ENCODE data around the gene RIBC1. TPM values are rescaled to one million over a fixed set of nuclear protein-coding genes. Genes with fewer than 3 reads are reported as not detected.
"Not testable (repeated sequence)": the region's sequence is repeated elsewhere in the genome, so short reads cannot be mapped to it uniquely, and the experiment has no call there.

RIBC1 gene
- total RNA-seq (2014; rRNA removed; shearing (Covaris generic)) = 1.4 and 3.5 TPM in 2 replicates

GRCh38 chrX:53422861-53423306, at the start of gene RIBC1:
Gene RIBC1, plus strand, starts transcription at chrX:53422873. Its CDS starts 3,404 bp downstream, at chrX:53426277.
- no peak for DNase-seq (ENCODE audit: low spot score)
- in situ Hi-C loops (cut with HindIII; ENCODE audit: low sequenced_read_pairs) = no loop called here

- in situ Hi-C loops (cut with HindIII; ENCODE audit: low sequenced_read_pairs) = no loop called here
- no peak for DNase-seq (ENCODE audit: low spot score)
Observed at GRCh38 chrX:53373307-53373706, 49.4 kb upstream of the RIBC1 start.

- peak; percentile 1 for DNase-seq (ENCODE audit: low spot score)
- in situ Hi-C loops (cut with HindIII; ENCODE audit: low sequenced_read_pairs) = no loop called here
Observed at GRCh38 chrX:53374222-53374820, 48.4 kb upstream of the RIBC1 start.

- in situ Hi-C loops (cut with HindIII; ENCODE audit: low sequenced_read_pairs) = no loop called here
- no peak for DNase-seq (ENCODE audit: low spot score)
Observed at GRCh38 chrX:53374923-53375322, 47.8 kb upstream of the RIBC1 start.

- DNase-seq (ENCODE audit: low spot score) = no peak
- in situ Hi-C loops (cut with HindIII; ENCODE audit: low sequenced_read_pairs) = no loop called here
Observed at GRCh38 chrX:53376888-53377287, 45.8 kb upstream of the RIBC1 start.

GRCh38 chrX:53377464-53377863, 45.2 kb upstream of the RIBC1 start:
- no peak for DNase-seq (ENCODE audit: low spot score)
- in situ Hi-C loops (cut with HindIII; ENCODE audit: low sequenced_read_pairs) = no loop called here

- no peak for DNase-seq (ENCODE audit: low spot score)
- in situ Hi-C loops (cut with HindIII; ENCODE audit: low sequenced_read_pairs) = no loop called here
Observed at GRCh38 chrX:53379008-53379710, 43.5 kb upstream of the RIBC1 start.

- in situ Hi-C loops (cut with HindIII; ENCODE audit: low sequenced_read_pairs) = no loop called here
- DNase-seq (ENCODE audit: low spot score) = no peak
Observed at GRCh38 chrX:53379747-53380146, 42.9 kb upstream of the RIBC1 start.

GRCh38 chrX:53383376-53384076, 39.1 kb upstream of the RIBC1 start:
- in situ Hi-C loops (cut with HindIII; ENCODE audit: low sequenced_read_pairs) = no loop called here

GRCh38 chrX:53395605-53396298, 26.9 kb upstream of the RIBC1 start:
- in situ Hi-C loops (cut with HindIII; ENCODE audit: low sequenced_read_pairs) = no loop called here
- DNase-seq (ENCODE audit: low spot score) = no peak

More at GRCh38 chrX:53383376-53384076, 39.1 kb upstream of the RIBC1 start:
- peak; percentile 79 for DNase-seq (ENCODE audit: low spot score)

GRCh38 chrX:53398216-53398615, 24.5 kb upstream of the RIBC1 start:
- in situ Hi-C loops (cut with HindIII; ENCODE audit: low sequenced_read_pairs) = no loop called here
- DNase-seq (ENCODE audit: low spot score) = no peak

GRCh38 chrX:53403535-53403934, 19.1 kb upstream of the RIBC1 start:
- in situ Hi-C loops (cut with HindIII; ENCODE audit: low sequenced_read_pairs) = no loop called here
- DNase-seq (ENCODE audit: low spot score) = no peak

GRCh38 chrX:53412446-53412845, 10.2 kb upstream of the RIBC1 start:
- DNase-seq (ENCODE audit: low spot score) = no peak
- in situ Hi-C loops (cut with HindIII; ENCODE audit: low sequenced_read_pairs) = no loop called here

- in situ Hi-C loops (cut with HindIII; ENCODE audit: low sequenced_read_pairs); DNase-seq (ENCODE audit: low spot score): not testable (repeated sequence)
Observed at GRCh38 chrX:53420351-53420750, 2.3 kb upstream of the RIBC1 start.

GRCh38 chrX:53421125-53421524, 1.5 kb upstream of the RIBC1 start:
- in situ Hi-C loops (cut with HindIII; ENCODE audit: low sequenced_read_pairs) = no loop called here
- no peak for DNase-seq (ENCODE audit: low spot score)

GRCh38 chrX:53421772-53422085, 944 bp upstream of the RIBC1 start:
- DNase-seq (ENCODE audit: low spot score) = no peak
- in situ Hi-C loops (cut with HindIII; ENCODE audit: low sequenced_read_pairs) = no loop called here

GRCh38 chrX:53422086-53422860, 400 bp upstream of the RIBC1 start, which contains the start of gene SMC1A:
Gene SMC1A, minus strand, starts transcription at chrX:53422654. Its CDS starts 54 bp downstream, at chrX:53422600.
- in situ Hi-C loops (cut with HindIII; ENCODE audit: low sequenced_read_pairs) = no loop called here
- peak; percentile 96 for DNase-seq (ENCODE audit: low spot score)

GRCh38 chrX:53429755-53430154, 7.1 kb downstream of the RIBC1 start:
- in situ Hi-C loops (cut with HindIII; ENCODE audit: low sequenced_read_pairs) = no loop called here

GRCh38 chrX:53430231-53430630, 7.6 kb downstream of the RIBC1 start:
- DNase-seq (ENCODE audit: low spot score) = no peak
- in situ Hi-C loops (cut with HindIII; ENCODE audit: low sequenced_read_pairs) = no loop called here

More at GRCh38 chrX:53429755-53430154, 7.1 kb downstream of the RIBC1 start:
- no peak for DNase-seq (ENCODE audit: low spot score)
